WERI-Rb-1 (cell line): ENCODE results near the gene GNB3.
"Not testable (repeated sequence)": the region's sequence is repeated elsewhere in the genome, so short reads cannot be mapped to it uniquely, and the experiment has no call there.

ENCODE experiments used
- DNase-seq: peaks from one replicate; pipeline ENCODE4 v3.0.0-alpha.2; 2020
- H3K27ac ChIP-seq: fragments of 250-450 bp; sonication (Bioruptor Pico); 2 replicates; pipeline ENCODE4 v1.5.1; 2020; ENCODE audit warnings: mild to moderate bottlenecking, moderate library complexity
- H3K27me3 ChIP-seq: fragments of 250-450 bp; sonication (Bioruptor Pico); 2 replicates; pipeline ENCODE4 v1.5.1; 2021; ENCODE audit warnings: mild to moderate bottlenecking, low read depth, moderate library complexity; ENCODE audit not compliant: insufficient read depth, severe bottlenecking
- H3K36me3 ChIP-seq: fragments of 250-450 bp; sonication (Bioruptor Pico); 2 replicates; pipeline ENCODE4 v1.5.1; 2020; ENCODE audit warnings: mild to moderate bottlenecking, moderate library complexity
- H3K4me3 ChIP-seq: 2 replicates; pipeline ENCODE4 v1.5.1; 2011; ENCODE audit warnings: low read depth, mild to moderate bottlenecking, control low read depth, low read length
- H3K9me3 ChIP-seq: fragments of 250-450 bp; sonication (Bioruptor Pico); 2 replicates; pipeline ENCODE4 v1.5.1; 2021; ENCODE audit warnings: mild to moderate bottlenecking, moderate library complexity; ENCODE audit not compliant: severe bottlenecking
- CTCF ChIP-seq: IDR thresholded peaks from 2 replicates; pipeline ENCODE4 v1.5.1; 2011; ENCODE audit warnings: low read depth, mild to moderate bottlenecking, control low read depth, inconsistent platforms, low read length

Gene GNB3

GRCh38 chr12:6872073-6873048 is 31.6 kb downstream of the GNB3 start:
- DNase-seq, result peak; percentile 85
- Histone ChIP-seq H3K36me3 (peaks cover 54% of the 10 kb centered on the region), H3K9me3 (no peaks in the 10 kb centered on the region), H3K27me3 (no peaks in the 10 kb centered on the region), H3K27ac (peak overlapping the region; percentile 47), H3K4me3 (peak overlapping the region; percentile 53)
- peak; percentile 98 for TF ChIP-seq CTCF

- peak; percentile 99 for DNase-seq
- Histone ChIP-seq H3K36me3 (peaks cover 45% of the 10 kb centered on the region), H3K9me3 (no peaks in the 10 kb centered on the region), H3K4me3 (peak within 1 kb of the TSS; percentile 53), H3K27ac (peak within 1 kb of the TSS; percentile 47), H3K27me3 (no peaks in the 10 kb centered on the region)
- no peak for TF ChIP-seq CTCF
Measured at GRCh38 chr12:6873094-6874014, 32.6 kb downstream of the GNB3 start, which contains the start of gene SPSB2. SPSB2 (minus strand) TSS chr12:6873303; CDS start chr12:6872901, 402 bp downstream.

GRCh38 chr12:6874015-6874368 is 33.3 kb downstream of the GNB3 start:
- H3K27ac ChIP-seq, H3K27me3 ChIP-seq, DNase-seq, H3K9me3 ChIP-seq: not testable (repeated sequence)
- peak overlapping the region; percentile 53 for H3K4me3 ChIP-seq
- H3K36me3 ChIP-seq, result peaks cover 38% of the 10 kb centered on the region

GRCh38 chr12:6879824-6880223 is 39.1 kb downstream of the GNB3 start:
- H3K9me3 ChIP-seq, H3K27ac ChIP-seq, H3K27me3 ChIP-seq, DNase-seq, H3K4me3 ChIP-seq: not testable (repeated sequence)
- peaks cover 15% of the 10 kb centered on the region for H3K36me3 ChIP-seq

- DNase-seq, result no peak
- Histone ChIP-seq H3K9me3 (no peaks in the 10 kb centered on the region), H3K4me3 (no peak overlapping the region), H3K27ac (no peak overlapping the region), H3K36me3 (peaks cover 13% of the 10 kb centered on the region), H3K27me3 (no peaks in the 10 kb centered on the region)
- no peak for TF ChIP-seq CTCF
Measured at GRCh38 chr12:6883252-6883651, 42.5 kb downstream of the GNB3 start.

GRCh38 chr12:6883683-6884082 is 43.0 kb downstream of the GNB3 start:
- peaks cover 13% of the 10 kb centered on the region for H3K36me3 ChIP-seq
- no peaks in the 10 kb centered on the region for H3K9me3 ChIP-seq
- no peak overlapping the region for H3K27ac ChIP-seq
- DNase-seq, result no peak
- TF ChIP-seq CTCF, result no peak
- no peaks in the 10 kb centered on the region for H3K27me3 ChIP-seq
- H3K4me3 ChIP-seq, result no peak overlapping the region
